ENCODE results near the gene UBA7.
"Not testable (repeated sequence)": the region's sequence is repeated elsewhere in the genome, so short reads cannot be mapped to it uniquely, and the experiment has no call there.

GRCh38 chr3:49776101-49776500 is 37.7 kb downstream of the UBA7 start:
- TF ChIP-seq POLR2AphosphoS5 (IDR thresholded peaks at IDR 0.05; ENCODE audit: borderline replicate concordance, low read depth, low read length); EZH2 (IDR thresholded peaks at IDR 0.05); FOXP2 (optimal IDR thresholded peaks at IDR 0.05; ENCODE audit: control extremely low read depth, extremely low read length, insufficient read depth): not testable (repeated sequence)

Data from SK-N-MC (cell line).